AG20443 (cell line): ENCODE data around the gene UTS2R.
A peak's percentile ranks its signal among the peaks of the same experiment; 100 is the strongest.

Experiments
- DNase-seq: peaks from one replicate; pipeline ENCODE4 v3.0.0; 2012; ENCODE audit warnings: low spot score, mixed read lengths

UTS2R gene

GRCh38 chr17:82389379-82389778 lies 17.8 kb downstream of the UTS2R start:
- no peak for DNase-seq

- DNase-seq, result no peak
Observed at GRCh38 chr17:82390015-82390859, 18.7 kb downstream of the UTS2R start.

- DNase-seq, result no peak
Observed at GRCh38 chr17:82390860-82391435, 19.4 kb downstream of the UTS2R start.

GRCh38 chr17:82391496-82392066 lies 20.0 kb downstream of the UTS2R start:
- DNase-seq, result no peak

- no peak for DNase-seq
Observed at GRCh38 chr17:82392209-82392920, 20.8 kb downstream of the UTS2R start.

GRCh38 chr17:82392941-82393340 lies 21.4 kb downstream of the UTS2R start:
- DNase-seq, result no peak

- DNase-seq, result no peak
Observed at GRCh38 chr17:82394278-82394677, 22.7 kb downstream of the UTS2R start.

GRCh38 chr17:82396601-82397435 lies 25.3 kb downstream of the UTS2R start:
- peak; percentile 89 for DNase-seq

GRCh38 chr17:82397449-82398335 lies 26.1 kb downstream of the UTS2R start:
- no peak for DNase-seq

GRCh38 chr17:82399041-82399441 lies 27.5 kb downstream of the UTS2R start:
- DNase-seq, result peak; percentile 79

- no peak for DNase-seq
Observed at GRCh38 chr17:82399601-82400101, 28.1 kb downstream of the UTS2R start.

GRCh38 chr17:82400206-82400605 lies 28.6 kb downstream of the UTS2R start:
- DNase-seq, result no peak

GRCh38 chr17:82400830-82401229 lies 29.3 kb downstream of the UTS2R start:
- DNase-seq, result peak; percentile 77

GRCh38 chr17:82402865-82403264 lies 31.3 kb downstream of the UTS2R start:
- DNase-seq, result no peak

- DNase-seq, result no peak
Observed at GRCh38 chr17:82403662-82404660, 32.4 kb downstream of the UTS2R start.

- DNase-seq, result no peak
Observed at GRCh38 chr17:82405051-82405450, 33.5 kb downstream of the UTS2R start.

- DNase-seq, result no peak
Observed at GRCh38 chr17:82406131-82406671, 34.6 kb downstream of the UTS2R start.

GRCh38 chr17:82407255-82407654 lies 35.7 kb downstream of the UTS2R start:
- DNase-seq, result no peak
